Endothelial cell of umbilical vein (primary cell): ENCODE data around the gene CD200. TPM values are rescaled to one million over a fixed set of nuclear protein-coding genes. Genes with fewer than 3 reads are reported as not detected.

Source experiments
- BruUV-seq: library from RNA; stranded (reverse); fragments of 400-500 nt; replicated peaks from 2 replicates; lab custom pipeline; 2021; lab: Mats Ljungman, UMichigan
- CTCF ChIA-PET: fragments of 300-600, 350-600 bp; sonication (Branson Sonifier 250); formaldehyde crosslinking; loops from one replicate; lab custom pipeline; 2021; ENCODE audit warnings: antibody characterized with exemption, inconsistent platforms; lab: Charles Lee
- POLR2A ChIA-PET: fragments of 300-600, 350-600 bp; sonication (Branson Sonifier 250); formaldehyde crosslinking; loops from one replicate; lab custom pipeline; 2021; ENCODE audit warnings: antibody characterized with exemption, inconsistent platforms; lab: Charles Lee
- DNase-seq: peaks from one replicate; pipeline ENCODE4 v3.0.0-alpha.2; 2011; ENCODE audit warnings: low read depth, low spot score
- FAIRE-seq: peaks from 2 replicates; lab custom pipeline; 2011; peaks lifted over from hg19 to GRCh38; lab: Jason Lieb, UNC
- H2AFZ ChIP-seq: 2 replicates; pipeline ENCODE4 v1.6.0; 2012; ENCODE audit warnings: low read depth, low read length, control low read depth, inconsistent platforms
- H3K27ac ChIP-seq: 2 replicates; pipeline ENCODE4 v1.5.1; 2011; ENCODE audit warnings: low read depth, mild to moderate bottlenecking, control low read depth, low read length, moderate library complexity; ENCODE audit not compliant: insufficient read depth
- H3K27me3 ChIP-seq, 2 experiments: 2 replicates each; pipeline versions ENCODE4 v1.6.0 to v1.6.1; 2011; ENCODE audit warnings: low read length in 2 of 2, mixed read lengths in 1 of 2; ENCODE audit not compliant: control insufficient read depth in 2 of 2, insufficient read depth in 2 of 2
- H3K36me3 ChIP-seq, 2 experiments: 2 replicates in 1 of 2; 3 replicates in 1 of 2; pipeline ENCODE4 v1.5.1; 2011; ENCODE audit warnings: low read length in 2 of 2, mild to moderate bottlenecking in 1 of 2, moderate library complexity in 1 of 2; ENCODE audit not compliant: control insufficient read depth in 2 of 2, insufficient read depth in 2 of 2; ENCODE audit errors: extremely low read depth in 1 of 2
- H3K4me1 ChIP-seq: 3 replicates; pipeline ENCODE4 v1.5.1; 2011; ENCODE audit warnings: mild to moderate bottlenecking, low read length; ENCODE audit not compliant: control insufficient read depth, insufficient read depth; ENCODE audit errors: extremely low read depth
- H3K4me2 ChIP-seq: 2 replicates; pipeline ENCODE4 v1.6.1; 2011; ENCODE audit warnings: low read length, control low read depth, mixed read lengths; ENCODE audit not compliant: insufficient read depth
- H3K4me3 ChIP-seq, 3 experiments: fragments of 200-600 bp in 1 of 3; sonication (generic), shearing (Covaris generic) in 1 of 3; replicated peaks in 1 of 3; 2 replicates each; pipeline ENCODE4 v1.5.1; 2011 to 2016; ENCODE audit warnings: control low read depth in 3 of 3, low read length in 3 of 3, mild to moderate bottlenecking in 2 of 3, inconsistent platforms in 1 of 3, low read depth in 1 of 3, moderate library complexity in 1 of 3; ENCODE audit not compliant: insufficient read depth in 1 of 3
- H3K79me2 ChIP-seq: 2 replicates; pipeline ENCODE4 v1.6.0; 2012; ENCODE audit warnings: low read length, inconsistent platforms; ENCODE audit not compliant: control insufficient read depth, insufficient read depth
- H3K9ac ChIP-seq: replicated peaks from 2 replicates; pipeline ENCODE3; 2011; ENCODE audit warnings: low read length, control low read depth; ENCODE audit not compliant: insufficient read depth; ENCODE audit errors: extremely low read depth
- H3K9me1 ChIP-seq: replicated peaks from 3 replicates; pipeline ENCODE4 v1.6.0; 2011; ENCODE audit warnings: mild to moderate bottlenecking, low read length; ENCODE audit not compliant: control insufficient read depth, insufficient read depth; ENCODE audit errors: extremely low read depth
- H3K9me3 ChIP-seq: replicated peaks from 2 replicates; pipeline ENCODE4 v1.5.1; 2012; ENCODE audit warnings: low read length, inconsistent platforms; ENCODE audit not compliant: control insufficient read depth, insufficient read depth
- H4K20me1 ChIP-seq: replicated peaks from 2 replicates; pipeline ENCODE3; 2011; ENCODE audit warnings: mild to moderate bottlenecking, low read length; ENCODE audit not compliant: control insufficient read depth, insufficient read depth; ENCODE audit errors: extremely low read depth
- CTCF ChIP-seq, 2 donors: IDR thresholded peaks; 1 replicate in 1 of 2; 2 replicates in 1 of 2; pipeline ENCODE4 v1.5.1; 2011; ENCODE audit warnings: low read length in 2 of 2, mild to moderate bottlenecking in 2 of 2, moderate library complexity in 2 of 2, control low read depth in 1 of 2, inconsistent platforms in 1 of 2, low read depth in 1 of 2; ENCODE audit not compliant: insufficient read depth in 1 of 2; ENCODE audit errors: extremely low read depth in 1 of 2
- EZH2 ChIP-seq: IDR thresholded peaks from 2 replicates; pipeline ENCODE4 v1.6.1; 2012; ENCODE audit warnings: borderline replicate concordance, low read depth, mild to moderate bottlenecking, moderate library complexity, low read length, inconsistent platforms; ENCODE audit not compliant: severe bottlenecking
- FOS ChIP-seq: IDR thresholded peaks from 2 replicates; pipeline ENCODE4 v1.6.1; 2011; ENCODE audit warnings: mild to moderate bottlenecking, low read length, moderate library complexity, borderline replicate concordance; ENCODE audit not compliant: insufficient read depth
- GATA2 ChIP-seq: IDR thresholded peaks from 2 replicates; pipeline ENCODE4 v1.7.0; 2011; ENCODE audit warnings: low read depth, mild to moderate bottlenecking, moderate library complexity, mixed read lengths, low read length; ENCODE audit not compliant: insufficient read length, insufficient read depth
- JUN ChIP-seq: IDR thresholded peaks from 2 replicates; pipeline ENCODE4 v1.6.1; 2011; ENCODE audit warnings: borderline replicate concordance, low read depth; ENCODE audit not compliant: insufficient read length, insufficient read depth
- MAX ChIP-seq: IDR thresholded peaks from 2 replicates; pipeline ENCODE4 v1.6.1; 2011; ENCODE audit not compliant: insufficient read depth, insufficient read length
- MYC ChIP-seq: IDR thresholded peaks from one replicate; pipeline ENCODE4 v1.6.1; 2011; ENCODE audit warnings: mild to moderate bottlenecking, low read depth, low read length
- POLR2A ChIP-seq: IDR thresholded peaks from 2 replicates; pipeline ENCODE4 v1.6.1; 2012; ENCODE audit warnings: low read depth, mild to moderate bottlenecking, control low read depth, low read length
- POLR2AphosphoS5 ChIP-seq: IDR thresholded peaks from 2 replicates; pipeline ENCODE4 v1.6.1; 2012; ENCODE audit warnings: low read depth, mild to moderate bottlenecking, control low read depth, low read length, moderate library complexity; ENCODE audit not compliant: insufficient read depth
- dilution Hi-C: fragments of 300-500 bp; cut with MboI; formaldehyde crosslinking; loops from one replicate; pipeline ENCODE4 v1.15.0; 2019; ENCODE audit warnings: low sequenced_read_pairs; ENCODE audit not compliant: extremely low pct_ligation_motif_present
- intact Hi-C: fragments of 100-400 bp; cut with micrococcal nuclease; formaldehyde crosslinking; loops from one replicate; pipeline ENCODE4 v1.10.0; 2022
- polyA plus RNA-seq, 4 experiments: library from polyadenylated mRNA; depleted of rRNA in 3 of 4; stranded (reverse) in 3 of 4; unstranded in 1 of 4; fragments of >200 nt; gene quantifications; 2 replicates each; pipeline versions ENCODE4 v1.2.1 to v1.2.3, GENCODE V29; 2011 to 2012; ENCODE audit warnings: missing spikeins in 1 of 4
- total RNA-seq: library from RNA; stranded (reverse); gene quantifications from 2 replicates; pipeline ENCODE4 v1.2.3, GENCODE V29; 2021

CD200 gene
- total and polyA plus RNA-seq, 2 donors (not counting 3 experiments of a cell fraction or from before 2014, with no cell fraction given): 8.1 to 8.2 TPM

- H3K9ac ChIP-seq: no peak overlapping the region
- intact Hi-C loops: no loop called here
- DNase-seq (no peak), FAIRE-seq (no peak)
- no peaks in the 10 kb centered on the region for H3K4me1 ChIP-seq
- H3K27ac ChIP-seq: no peak overlapping the region
- H3K79me2 ChIP-seq: no peaks in the 10 kb centered on the region
- dilution Hi-C loops: no loop called here
- no peaks in the 10 kb centered on the region for H3K9me1 ChIP-seq
- ChIA-PET CTCF (interaction anchor here (2.6 kb wide), 1 partner anchor 97 kb away, joined by 9 read pairs; no protein-coding TSS in a partner anchor), POLR2A (no interaction called here)
- H4K20me1 ChIP-seq: no peaks in the 10 kb centered on the region
- no peak overlapping the region for H2AFZ ChIP-seq
- H3K27me3 ChIP-seq: peaks cover 1 to 2% of the 10 kb centered on the region in 2 experiments
- no peak overlapping the region for H3K4me2 ChIP-seq
- TF ChIP-seq JUN (no peak), GATA2 (no peak), POLR2AphosphoS5 (no peak), CTCF (IDR thresholded peaks at IDR 0.05; ENCODE audit: extremely low read depth in 1 of 2, insufficient read depth in 1 of 2, low read depth in 1 of 2, low read length in 2 of 2) (no peak), EZH2 (no peak), FOS (no peak), MAX (no peak), POLR2A (no peak), MYC (no peak)
- H3K9me3 ChIP-seq: no peaks in the 10 kb centered on the region
- no peaks in the 10 kb centered on the region for H3K36me3 ChIP-seq
- no TSS peak for BruUV-seq
- no peak overlapping the region for H3K4me3 ChIP-seq
Observed at GRCh38 chr3:112339609-112340008, 6.7 kb downstream of the CD200 start.
